Measurements from ENCODE around the gene PAX1.

Gene PAX1

GRCh38 chr20:21741266-21741665, 35.8 kb downstream of the PAX1 start:
- DNase-seq = no peak

- no peak for DNase-seq
Measured at GRCh38 chr20:21762646-21763045, 57.2 kb downstream of the PAX1 start.

- DNase-seq = no peak
Measured at GRCh38 chr20:21767200-21767738, 61.8 kb downstream of the PAX1 start.

GRCh38 chr20:21767739-21768223, 62.3 kb downstream of the PAX1 start:
- DNase-seq = no peak

All from NCI-H1694 treated with DMSO at 0.1 percent for 48 hours (cell line).